SK-N-SH treated with all-trans-retinoic acid at 6 μM for 48 hours (cell line): ENCODE data around the gene MARCHF10.

Source experiments
- ARNTL ChIP-seq: fragments of 450-650 bp; formaldehyde crosslinking; IDR thresholded peaks from 2 replicates; pipeline ENCODE4 v1.5.0; 2020; ENCODE audit warnings: low read depth, mild to moderate bottlenecking, moderate library complexity, borderline replicate concordance
- CREB5 ChIP-seq: fragments of 250-450 bp; sonication (Bioruptor Pico); IDR thresholded peaks from 2 replicates; pipeline ENCODE4 v1.5.1; 2020; ENCODE audit warnings: low read depth, mild to moderate bottlenecking, moderate library complexity
- GLIS3 ChIP-seq: fragments of 250-450 bp; sonication (Bioruptor Pico); IDR thresholded peaks from 2 replicates; pipeline ENCODE4 v1.5.0; 2020; ENCODE audit warnings: mild to moderate bottlenecking, moderate library complexity
- OSR1 ChIP-seq: fragments of 250-450 bp; sonication (Bioruptor Pico); IDR thresholded peaks from 2 replicates; pipeline ENCODE4 v1.8.0; 2022; ENCODE audit warnings: moderate library complexity, mild to moderate bottlenecking, inconsistent platforms
- PATZ1 ChIP-seq: fragments of 250-450 bp; sonication (Bioruptor Pico); IDR thresholded peaks from 2 replicates; pipeline ENCODE4 v1.8.0; 2020; ENCODE audit warnings: mild to moderate bottlenecking, moderate library complexity, borderline replicate concordance
- RARB ChIP-seq: fragments of 250-450 bp; sonication (Bioruptor Pico); IDR thresholded peaks from 2 replicates; pipeline ENCODE4 v1.8.0; 2021; ENCODE audit warnings: mild to moderate bottlenecking, moderate library complexity
- TOX ChIP-seq: fragments of 250-450 bp; sonication (Bioruptor Pico); IDR thresholded peaks from 2 replicates; pipeline ENCODE4 v1.8.0; 2021; ENCODE audit warnings: mild to moderate bottlenecking, moderate library complexity, borderline replicate concordance
- ZFP3 ChIP-seq: fragments of 250-450 bp; sonication (Bioruptor Pico); IDR thresholded peaks from 2 replicates; pipeline ENCODE4 v1.5.0; 2020; ENCODE audit warnings: mild to moderate bottlenecking, moderate library complexity
- ZNF565 ChIP-seq: fragments of 450-650 bp; formaldehyde crosslinking; conservative IDR thresholded peaks from 2 replicates; pipeline ENCODE4 v1.5.0; 2020; ENCODE audit warnings: low read depth, mild to moderate bottlenecking, moderate library complexity
- TF ChIP-seq, protein P1 (sequence below): fragments of 250-450 bp; sonication (Bioruptor Pico); IDR thresholded peaks from 2 replicates; pipeline ENCODE4 v1.5.0; 2020; ENCODE audit warnings: mild to moderate bottlenecking, moderate library complexity

DNA sequence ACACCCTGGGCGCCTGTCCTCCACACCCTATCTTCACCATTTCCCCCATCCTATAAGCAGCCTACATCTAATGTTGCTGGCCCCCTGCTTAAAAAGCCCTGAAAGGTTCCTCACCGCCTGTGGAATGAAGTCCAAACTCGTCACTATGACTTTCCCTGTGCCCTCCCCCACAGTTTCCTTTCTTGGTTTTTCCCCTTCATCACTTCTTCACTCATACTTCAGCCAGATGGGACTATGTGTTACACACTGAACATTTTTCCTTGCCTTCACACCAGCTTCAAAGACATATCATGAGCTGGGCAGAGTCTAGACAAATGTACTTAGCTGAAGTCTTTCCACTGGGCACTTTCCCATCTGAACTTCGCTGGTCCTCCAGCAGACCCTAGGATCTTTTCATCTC is 1.5 kb upstream of the MARCHF10 start:
- no peak for TF ChIP-seq TOX (CRISPR knock-in tag)
- TF ChIP-seq RARB (CRISPR knock-in tag), result no peak
- no peak for TF ChIP-seq ZFP3
- TF ChIP-seq CREB5, result no peak
- no peak for TF ChIP-seq PATZ1 (CRISPR knock-in tag)
- no peak for TF ChIP-seq ARNTL (CRISPR knock-in tag)
- TF ChIP-seq, protein P1, sequence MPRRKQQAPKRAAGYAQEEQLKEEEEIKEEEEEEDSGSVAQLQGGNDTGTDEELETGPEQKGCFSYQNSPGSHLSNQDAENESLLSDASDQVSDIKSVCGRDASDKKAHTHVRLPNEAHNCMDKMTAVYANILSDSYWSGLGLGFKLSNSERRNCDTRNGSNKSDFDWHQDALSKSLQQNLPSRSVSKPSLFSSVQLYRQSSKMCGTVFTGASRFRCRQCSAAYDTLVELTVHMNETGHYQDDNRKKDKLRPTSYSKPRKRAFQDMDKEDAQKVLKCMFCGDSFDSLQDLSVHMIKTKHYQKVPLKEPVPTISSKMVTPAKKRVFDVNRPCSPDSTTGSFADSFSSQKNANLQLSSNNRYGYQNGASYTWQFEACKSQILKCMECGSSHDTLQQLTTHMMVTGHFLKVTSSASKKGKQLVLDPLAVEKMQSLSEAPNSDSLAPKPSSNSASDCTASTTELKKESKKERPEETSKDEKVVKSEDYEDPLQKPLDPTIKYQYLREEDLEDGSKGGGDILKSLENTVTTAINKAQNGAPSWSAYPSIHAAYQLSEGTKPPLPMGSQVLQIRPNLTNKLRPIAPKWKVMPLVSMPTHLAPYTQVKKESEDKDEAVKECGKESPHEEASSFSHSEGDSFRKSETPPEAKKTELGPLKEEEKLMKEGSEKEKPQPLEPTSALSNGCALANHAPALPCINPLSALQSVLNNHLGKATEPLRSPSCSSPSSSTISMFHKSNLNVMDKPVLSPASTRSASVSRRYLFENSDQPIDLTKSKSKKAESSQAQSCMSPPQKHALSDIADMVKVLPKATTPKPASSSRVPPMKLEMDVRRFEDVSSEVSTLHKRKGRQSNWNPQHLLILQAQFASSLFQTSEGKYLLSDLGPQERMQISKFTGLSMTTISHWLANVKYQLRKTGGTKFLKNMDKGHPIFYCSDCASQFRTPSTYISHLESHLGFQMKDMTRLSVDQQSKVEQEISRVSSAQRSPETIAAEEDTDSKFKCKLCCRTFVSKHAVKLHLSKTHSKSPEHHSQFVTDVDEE (CRISPR knock-in tag), result no peak
- TF ChIP-seq OSR1 (CRISPR knock-in tag), result no peak
- no peak for TF ChIP-seq GLIS3 (CRISPR knock-in tag)
- no peak for TF ChIP-seq ZNF565
